Measurements from ENCODE around the gene AMN1.
"Not testable (repeated sequence)": the region's sequence is repeated elsewhere in the genome, so short reads cannot be mapped to it uniquely, and the experiment has no call there.

AMN1 gene

DNA sequence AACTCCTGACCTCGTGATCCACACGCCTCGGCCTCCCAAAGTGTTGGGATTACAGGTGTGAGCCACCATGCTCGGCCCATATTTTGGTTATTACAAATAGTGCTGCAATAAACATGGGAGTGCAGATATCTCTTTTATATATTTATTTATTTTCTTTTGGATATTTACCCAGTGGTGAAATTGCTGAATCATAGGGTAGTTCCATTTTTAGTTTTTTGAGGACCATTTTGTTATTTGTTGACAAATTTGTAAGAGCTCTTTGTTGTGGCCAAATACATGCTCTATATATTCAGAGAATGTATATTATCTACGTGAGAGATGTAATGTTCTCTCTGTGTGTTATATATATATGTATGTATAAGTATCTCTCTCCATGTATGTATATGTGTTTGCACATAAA, 15.9 kb downstream of the AMN1 start:
- DNase-seq (ENCODE audit: low read depth), result no peak
- H3K4me3 ChIP-seq (ENCODE audit: low read depth, low read length), result no peak overlapping the region
- TF ChIP-seq, protein P1, sequence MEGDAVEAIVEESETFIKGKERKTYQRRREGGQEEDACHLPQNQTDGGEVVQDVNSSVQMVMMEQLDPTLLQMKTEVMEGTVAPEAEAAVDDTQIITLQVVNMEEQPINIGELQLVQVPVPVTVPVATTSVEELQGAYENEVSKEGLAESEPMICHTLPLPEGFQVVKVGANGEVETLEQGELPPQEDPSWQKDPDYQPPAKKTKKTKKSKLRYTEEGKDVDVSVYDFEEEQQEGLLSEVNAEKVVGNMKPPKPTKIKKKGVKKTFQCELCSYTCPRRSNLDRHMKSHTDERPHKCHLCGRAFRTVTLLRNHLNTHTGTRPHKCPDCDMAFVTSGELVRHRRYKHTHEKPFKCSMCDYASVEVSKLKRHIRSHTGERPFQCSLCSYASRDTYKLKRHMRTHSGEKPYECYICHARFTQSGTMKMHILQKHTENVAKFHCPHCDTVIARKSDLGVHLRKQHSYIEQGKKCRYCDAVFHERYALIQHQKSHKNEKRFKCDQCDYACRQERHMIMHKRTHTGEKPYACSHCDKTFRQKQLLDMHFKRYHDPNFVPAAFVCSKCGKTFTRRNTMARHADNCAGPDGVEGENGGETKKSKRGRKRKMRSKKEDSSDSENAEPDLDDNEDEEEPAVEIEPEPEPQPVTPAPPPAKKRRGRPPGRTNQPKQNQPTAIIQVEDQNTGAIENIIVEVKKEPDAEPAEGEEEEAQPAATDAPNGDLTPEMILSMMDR (IDR thresholded peaks at IDR 0.05; ENCODE audit: low read depth, low read length, missing control alignments), result no peak

DNA sequence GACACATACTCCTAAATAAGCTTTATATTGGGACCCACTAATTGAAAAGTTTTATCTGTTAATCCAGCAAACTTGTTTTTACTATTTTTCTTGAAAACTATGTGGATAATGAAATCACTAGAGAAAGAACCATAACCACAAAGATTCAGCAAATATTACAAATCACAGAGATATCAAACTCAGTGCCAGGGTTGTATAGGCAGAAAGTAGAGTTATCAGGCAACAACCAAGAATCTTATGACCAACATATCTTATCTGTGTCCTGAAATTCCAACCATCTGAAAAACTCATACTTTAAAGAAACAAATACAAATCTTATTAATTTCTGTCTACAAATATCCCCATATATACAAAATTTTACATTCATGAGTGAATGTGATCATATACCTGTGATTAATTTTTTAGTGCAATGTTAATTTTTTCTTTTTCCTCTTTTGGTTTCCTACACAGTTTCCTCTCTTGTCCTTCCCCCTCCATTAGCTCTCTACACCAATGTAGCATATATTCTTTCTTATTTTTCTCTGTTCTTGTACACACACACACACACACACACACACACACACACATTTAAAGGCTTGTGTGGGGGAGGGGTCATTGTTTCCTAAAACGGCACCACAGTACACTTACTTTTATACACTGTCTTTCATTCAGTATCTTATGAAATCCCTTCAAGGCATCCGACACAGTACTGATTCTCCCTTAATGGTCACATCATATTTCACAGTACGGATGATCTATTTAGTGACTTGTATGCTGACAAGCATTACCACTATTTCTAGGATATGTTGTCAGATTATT, 18.6 kb downstream of the AMN1 start:
- DNase-seq (ENCODE audit: low read depth), result no peak
- TF ChIP-seq, protein P1 (IDR thresholded peaks at IDR 0.05; ENCODE audit: low read depth, low read length, missing control alignments), result no peak
- no peak overlapping the region for H3K4me3 ChIP-seq (ENCODE audit: low read depth, low read length)

DNA sequence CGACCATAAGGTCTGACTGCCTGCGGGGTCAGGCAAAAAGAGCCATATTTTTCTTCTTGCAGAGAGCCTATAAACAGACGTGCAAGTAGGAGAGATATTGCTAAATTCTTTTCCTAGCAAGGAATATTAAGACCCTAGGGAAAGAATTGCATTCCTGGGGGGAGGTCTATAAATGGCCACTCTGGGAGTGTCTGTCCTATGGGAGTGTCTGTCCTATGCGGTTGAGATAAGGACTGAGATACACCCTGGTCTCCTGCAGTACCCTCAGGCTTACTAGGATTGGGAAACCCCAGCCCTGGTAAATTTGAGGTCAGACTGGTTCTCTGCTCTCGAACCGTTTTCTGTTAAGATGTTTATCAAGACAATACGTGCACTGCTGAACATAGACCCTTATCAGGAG, 20.7 kb downstream of the AMN1 start:
- DNase-seq (ENCODE audit: low read depth); H3K4me3 ChIP-seq (ENCODE audit: low read depth, low read length): not testable (repeated sequence)

DNA sequence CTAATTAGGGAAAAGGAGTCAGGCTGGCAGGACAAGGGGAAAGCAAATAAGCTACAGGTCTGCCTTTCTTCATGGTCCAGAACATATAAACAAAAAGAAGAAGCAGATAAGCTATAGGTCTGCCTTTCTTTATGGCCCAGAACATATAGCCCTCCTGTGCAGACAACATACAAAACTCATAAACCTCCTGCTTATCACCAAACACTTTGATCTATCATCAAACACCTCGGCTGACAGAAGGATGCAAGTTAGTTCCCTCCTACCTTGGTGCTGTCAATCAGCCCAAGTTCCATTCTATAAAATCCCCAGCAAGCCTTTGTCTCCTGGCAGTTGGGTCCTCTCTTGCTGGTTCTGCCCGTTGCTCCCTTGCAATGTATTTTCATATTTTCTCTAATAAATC, 23.2 kb downstream of the AMN1 start:
- no peak overlapping the region for H3K4me3 ChIP-seq (ENCODE audit: low read depth, low read length)
- TF ChIP-seq, protein P1 (IDR thresholded peaks at IDR 0.05; ENCODE audit: low read depth, low read length, missing control alignments), result no peak
- no peak for DNase-seq (ENCODE audit: low read depth)

DNA sequence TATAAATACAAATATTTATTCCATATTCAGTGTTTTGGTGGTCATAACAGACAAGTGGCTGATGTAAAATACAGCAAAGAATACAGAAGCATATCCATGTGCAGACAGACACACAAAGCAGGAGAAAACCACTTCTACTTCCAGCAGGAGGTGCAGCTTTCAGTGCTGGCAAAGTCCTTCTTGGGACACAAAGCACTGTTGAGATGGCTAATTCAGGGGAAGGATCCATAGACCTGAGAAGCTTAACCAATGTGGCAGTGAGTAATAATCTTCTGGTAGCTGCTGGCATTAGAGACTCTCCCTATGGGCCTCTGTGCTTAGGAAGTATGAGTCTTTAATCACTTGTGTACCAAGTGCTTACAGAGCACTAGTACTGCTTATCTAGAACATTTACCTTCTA, 26.8 kb downstream of the AMN1 start:
- no peak overlapping the region for H3K4me3 ChIP-seq (ENCODE audit: low read depth, low read length)
- TF ChIP-seq, protein P1 (IDR thresholded peaks at IDR 0.05; ENCODE audit: low read depth, low read length, missing control alignments), result no peak
- no peak for DNase-seq (ENCODE audit: low read depth)

DNA sequence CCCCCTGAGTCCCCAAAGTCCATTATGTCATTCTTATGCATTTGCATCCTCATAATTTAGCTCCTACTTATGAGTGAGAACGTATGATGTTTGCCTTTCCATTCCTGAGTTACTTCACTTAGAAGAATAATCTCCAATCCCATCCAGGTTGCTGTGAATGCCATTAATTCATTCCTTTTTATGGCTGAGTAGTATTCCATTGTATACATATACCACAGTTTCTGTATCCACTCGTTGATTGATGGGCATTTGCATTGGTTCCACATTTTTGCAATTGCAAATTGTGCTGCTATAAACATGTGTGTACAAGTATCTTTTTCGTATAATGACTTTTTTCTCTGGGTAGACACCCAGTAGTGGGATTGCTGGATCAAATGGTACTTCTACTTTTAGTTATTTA, 38.9 kb downstream of the AMN1 start:
- not testable (repeated sequence) for H3K4me3 ChIP-seq (ENCODE audit: low read depth, low read length)

DNA sequence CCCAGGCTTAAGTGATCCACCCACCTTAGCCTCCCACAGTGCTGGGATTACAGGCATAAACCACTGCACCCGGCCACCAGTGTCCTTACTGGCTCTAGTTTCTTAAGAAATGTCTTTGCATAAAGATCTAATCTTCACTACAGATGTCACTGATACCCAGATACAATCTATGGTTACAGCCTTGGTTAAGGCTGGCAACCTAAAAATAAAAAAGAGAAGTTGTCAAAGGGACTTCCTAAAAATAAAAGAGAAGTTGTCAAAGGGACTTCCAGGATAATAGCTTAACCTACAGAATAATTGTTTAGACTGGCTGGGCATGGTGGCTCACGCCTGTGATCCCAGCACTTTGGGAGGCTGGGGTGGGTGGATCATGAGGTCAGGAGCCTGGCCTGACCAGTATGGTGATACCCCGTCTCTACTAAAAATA, 41.7 kb downstream of the AMN1 start:
- peak; percentile 59 for DNase-seq (ENCODE audit: low read depth)
- TF ChIP-seq, protein P1 (IDR thresholded peaks at IDR 0.05; ENCODE audit: low read depth, low read length, missing control alignments), result no peak
- H3K4me3 ChIP-seq (ENCODE audit: low read depth, low read length), result no peak overlapping the region; the same call in 1 of the 2 replicates

More for the DNA sequence above, 38.9 kb downstream of the AMN1 start:
- not testable (repeated sequence) for DNase-seq (ENCODE audit: low read depth)

DNA sequence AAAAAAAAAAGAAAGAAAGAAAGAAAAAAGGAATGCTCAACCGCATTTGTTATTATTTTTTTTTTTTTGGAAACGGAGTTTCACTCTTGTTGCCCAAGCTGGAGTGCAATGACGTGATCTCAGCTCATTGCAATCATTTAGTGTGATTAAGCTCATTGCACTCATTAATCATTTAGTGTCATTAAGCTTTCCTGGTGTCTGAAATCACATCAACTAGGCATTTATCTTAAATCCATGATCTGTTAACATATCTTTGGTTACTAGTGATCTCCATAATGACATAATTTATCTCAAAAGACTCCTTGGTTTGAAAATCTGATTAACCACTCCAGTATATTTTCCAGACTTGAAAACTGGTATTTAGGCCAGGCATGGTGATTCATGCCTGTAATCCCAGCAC, 43.0 kb downstream of the AMN1 start:
- no peak overlapping the region for H3K4me3 ChIP-seq (ENCODE audit: low read depth, low read length)
- TF ChIP-seq, protein P1 (IDR thresholded peaks at IDR 0.05; ENCODE audit: low read depth, low read length, missing control alignments), result no peak
- DNase-seq (ENCODE audit: low read depth), result no peak
